ENCODE results near the gene ECI1. TPM values are rescaled to one million over a fixed set of nuclear protein-coding genes. Genes with fewer than 3 reads are reported as not detected.

Gene ECI1
- total RNA-seq, 4 donors from 2014 or later: 74.3 to 94.7 (median 81.5) TPM

GRCh38 chr16:2223942-2224486 lies 27.4 kb downstream of the ECI1 start:
- 15 to 42% methylated on average over 4 to 11 of the region's 22 CpGs for WGBS, 2 donors
- peak overlapping the region; percentile 73 to 98 (median 90) for H3K4me3 ChIP-seq
- H3K9me3 ChIP-seq: no peaks in the 10 kb centered on the region
- DNase-seq (ENCODE audit: low spot score in 2 of 2): no peak
- TF ChIP-seq, protein P1, sequence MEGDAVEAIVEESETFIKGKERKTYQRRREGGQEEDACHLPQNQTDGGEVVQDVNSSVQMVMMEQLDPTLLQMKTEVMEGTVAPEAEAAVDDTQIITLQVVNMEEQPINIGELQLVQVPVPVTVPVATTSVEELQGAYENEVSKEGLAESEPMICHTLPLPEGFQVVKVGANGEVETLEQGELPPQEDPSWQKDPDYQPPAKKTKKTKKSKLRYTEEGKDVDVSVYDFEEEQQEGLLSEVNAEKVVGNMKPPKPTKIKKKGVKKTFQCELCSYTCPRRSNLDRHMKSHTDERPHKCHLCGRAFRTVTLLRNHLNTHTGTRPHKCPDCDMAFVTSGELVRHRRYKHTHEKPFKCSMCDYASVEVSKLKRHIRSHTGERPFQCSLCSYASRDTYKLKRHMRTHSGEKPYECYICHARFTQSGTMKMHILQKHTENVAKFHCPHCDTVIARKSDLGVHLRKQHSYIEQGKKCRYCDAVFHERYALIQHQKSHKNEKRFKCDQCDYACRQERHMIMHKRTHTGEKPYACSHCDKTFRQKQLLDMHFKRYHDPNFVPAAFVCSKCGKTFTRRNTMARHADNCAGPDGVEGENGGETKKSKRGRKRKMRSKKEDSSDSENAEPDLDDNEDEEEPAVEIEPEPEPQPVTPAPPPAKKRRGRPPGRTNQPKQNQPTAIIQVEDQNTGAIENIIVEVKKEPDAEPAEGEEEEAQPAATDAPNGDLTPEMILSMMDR (IDR thresholded peaks at IDR 0.05): no peak
- TF ChIP-seq EP300 (IDR thresholded peaks at IDR 0.05): no peak
- TF ChIP-seq POLR2A (IDR thresholded peaks at IDR 0.05): no peak
- peaks cover 0 to 25% (median 7%) of the 10 kb centered on the region in 3 donors for H3K36me3 ChIP-seq
- no peaks in the 10 kb centered on the region for H3K27me3 ChIP-seq
- peaks cover 0 to 34% (median 12%) of the 10 kb centered on the region in 4 donors for H3K4me1 ChIP-seq
- H3K27ac ChIP-seq: peak overlapping the region; percentile 77 to 94 (median 88)

- Histone ChIP-seq H3K27ac (peak within 1 kb of the TSS; percentile 77 to 94 (median 88)), H3K4me3 (peak within 1 kb of the TSS; percentile 73 to 98 (median 90)), H3K9me3 (no peaks in the 10 kb centered on the region), H3K36me3 (peaks cover 0 to 19% (median 1%) of the 10 kb centered on the region in 3 donors), H3K4me1 (peaks cover 0 to 34% (median 12%) of the 10 kb centered on the region in 4 donors), H3K27me3 (no peaks in the 10 kb centered on the region)
- TF ChIP-seq, protein P1 (IDR thresholded peaks at IDR 0.05): peak in 1 of 5 experiments; percentile 15
- peak; percentile 70 to 82 for TF ChIP-seq POLR2A (IDR thresholded peaks at IDR 0.05)
- TF ChIP-seq EP300 (IDR thresholded peaks at IDR 0.05): peak; percentile 86 to 96
- DNase-seq (ENCODE audit: low spot score in 2 of 2): peak; percentile 97 to 98
- WGBS, 2 donors: 1% methylated on average over 46 to 47 of the region's 82 CpGs
Observed at GRCh38 chr16:2223221-2223941, 28.0 kb downstream of the ECI1 start, which contains the start of gene E4F1. TSS of gene E4F1 (plus strand) at chr16:2223591. CDS start at chr16:2223614, 23 bp downstream.

- no peaks in the 10 kb centered on the region for H3K27me3 ChIP-seq
- peak overlapping the region in 1 of 4 donors; percentile 92 for H3K27ac ChIP-seq
- no peak for DNase-seq (ENCODE audit: low spot score in 2 of 2)
- H3K4me1 ChIP-seq: peaks cover 0 to 31% (median 22%) of the 10 kb centered on the region in 4 donors
- WGBS, 2 donors: 97 to 99% methylated on average over 4 of the region's 4 CpGs
- H3K9me3 ChIP-seq: no peaks in the 10 kb centered on the region
- H3K4me3 ChIP-seq: no peak overlapping the region
- TF ChIP-seq EP300 (IDR thresholded peaks at IDR 0.05) (no peak), POLR2A (IDR thresholded peaks at IDR 0.05) (no peak)
- TF ChIP-seq, protein P1 (IDR thresholded peaks at IDR 0.05): no peak
- peaks cover 0 to 5% (median 0%) of the 10 kb centered on the region in 3 donors for H3K36me3 ChIP-seq
Observed at GRCh38 chr16:2216330-2216729, 35.1 kb downstream of the ECI1 start.

DNA sequence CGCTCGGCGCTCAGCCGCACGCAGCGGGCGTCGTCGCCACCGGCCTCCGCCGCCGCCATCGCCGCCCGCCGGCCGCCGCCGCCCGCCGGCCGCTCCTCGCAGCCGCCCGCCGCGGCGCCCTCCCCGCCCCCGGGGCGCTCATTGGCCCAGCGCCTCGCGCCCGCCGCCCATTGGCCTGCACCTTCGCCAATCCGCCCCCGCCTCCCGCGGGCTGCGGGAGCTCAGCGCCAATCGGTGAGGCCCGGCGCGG lies 36.7 kb downstream of the ECI1 start, which contains the start of gene PGP:
PGP (minus strand) TSS at position 122 of the 250 bp plus-strand sequence; CDS start at position 59, 63 bp downstream.
- H3K27me3 ChIP-seq: no peaks in the 10 kb centered on the region
- H3K9me3 ChIP-seq: no peaks in the 10 kb centered on the region
- peaks cover 0 to 15% (median 0%) of the 10 kb centered on the region in 3 donors for H3K36me3 ChIP-seq
- WGBS, 2 donors: 0% methylated on average over 5 to 6 of the region's 48 CpGs
- TF ChIP-seq, protein P1 (IDR thresholded peaks at IDR 0.05): no peak
- peak in 1 of 2 donors; percentile 42 for TF ChIP-seq POLR2A (IDR thresholded peaks at IDR 0.05)
- H3K27ac ChIP-seq: peak within 1 kb of the TSS; percentile 59 to 92 (median 90)
- H3K4me3 ChIP-seq: peak within 1 kb of the TSS; percentile 58 to 96 (median 76)
- peaks cover 0 to 39% (median 22%) of the 10 kb centered on the region in 4 donors for H3K4me1 ChIP-seq
- DNase-seq (ENCODE audit: low spot score in 2 of 2): no peak

Measured in tibial nerve (tissue), 4 donors.